Cardiac fibroblast (primary cell): ENCODE measurements around the gene DHRS7B.

Source experiments
- DNase-seq, 2 donors: peaks; one replicate each; pipeline versions ENCODE4 v3.0.0 to v3.0.0-alpha.2; 2010; ENCODE audit warnings: low read depth in 2 of 2
- H3K4me3 ChIP-seq, 2 donors: replicated peaks in 1 of 2; 1 replicate in 1 of 2; 2 replicates in 1 of 2; pipeline ENCODE4 v1.5.1; 2011; ENCODE audit warnings: low read depth in 2 of 2, low read length in 2 of 2, mild to moderate bottlenecking in 2 of 2, moderate library complexity in 1 of 2
- CTCF ChIP-seq: IDR thresholded peaks from one replicate; pipeline ENCODE4 v1.5.1; 2011; ENCODE audit warnings: low read depth, mild to moderate bottlenecking, low read length, inconsistent platforms

The DHRS7B gene

GRCh38 chr17:21177854-21178600, 51.3 kb downstream of the DHRS7B start:
- no peak for TF ChIP-seq CTCF
- H3K4me3 ChIP-seq: no peak overlapping the region
- no peak for DNase-seq

- no peak for DNase-seq
- H3K4me3 ChIP-seq: no peak overlapping the region
- no peak for TF ChIP-seq CTCF
Measured at GRCh38 chr17:21183468-21183867, 56.7 kb downstream of the DHRS7B start.

GRCh38 chr17:21184570-21184969, 57.8 kb downstream of the DHRS7B start:
- no peak overlapping the region for H3K4me3 ChIP-seq
- DNase-seq: no peak
- no peak for TF ChIP-seq CTCF

DNA sequence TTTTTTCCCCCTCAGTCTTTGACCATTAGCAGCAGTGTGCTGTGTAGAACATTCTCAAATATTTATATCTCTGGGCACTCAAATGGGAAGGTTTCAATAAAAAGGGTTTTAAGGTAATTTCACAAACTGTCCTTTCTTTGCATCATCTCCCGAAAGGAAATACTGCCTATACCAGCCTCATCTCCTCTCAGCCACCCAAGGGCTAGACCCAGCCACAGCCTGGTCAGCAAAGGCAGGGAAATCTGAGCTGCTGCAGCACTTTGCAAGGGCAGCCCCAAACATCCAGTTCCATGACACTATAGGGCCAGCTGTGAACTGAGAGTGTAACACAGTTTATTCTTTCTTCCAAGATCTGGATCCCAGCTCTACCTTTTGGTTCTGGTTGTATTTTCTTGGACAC, 58.3 kb downstream of the DHRS7B start:
- H3K4me3 ChIP-seq: no peak overlapping the region
- DNase-seq: no peak
- no peak for TF ChIP-seq CTCF

DNA sequence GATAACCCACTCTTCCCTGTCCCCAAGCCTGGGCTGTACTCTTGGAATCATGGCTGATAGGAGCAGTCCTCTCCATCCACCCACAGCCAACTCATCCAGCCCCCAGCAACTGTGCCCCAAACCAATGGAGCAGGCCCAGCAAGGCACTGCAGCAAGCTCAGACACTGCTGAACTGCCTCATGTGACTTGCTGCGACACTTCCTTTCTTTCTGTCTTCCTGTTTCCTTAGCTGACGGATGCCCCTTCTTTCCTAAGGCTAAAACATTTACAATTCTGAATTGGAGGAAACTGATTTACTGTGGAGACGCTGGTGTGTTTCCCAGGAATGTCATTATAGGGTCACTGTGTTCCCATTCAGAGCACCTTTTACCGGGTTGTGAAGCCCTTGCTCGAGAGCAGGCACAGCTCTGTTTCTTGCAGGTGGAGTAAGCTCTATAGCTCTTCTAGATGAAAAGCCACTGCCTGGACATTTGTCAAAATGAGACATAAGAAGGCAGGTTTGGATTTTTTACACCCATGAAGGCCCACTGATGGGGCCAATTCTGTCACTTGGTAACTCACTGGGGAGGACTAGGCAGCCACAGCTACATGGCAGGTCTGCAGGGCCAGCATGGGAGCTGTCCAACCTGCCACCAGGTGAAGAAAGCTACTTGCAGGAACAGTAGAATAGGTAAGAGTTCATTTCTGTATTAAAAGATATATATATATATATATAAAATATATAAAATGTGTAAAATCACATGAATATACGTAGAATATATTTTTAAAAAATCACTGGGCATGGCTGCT, 59.8 kb downstream of the DHRS7B start:
- DNase-seq: no peak
- no peak for TF ChIP-seq CTCF
- H3K4me3 ChIP-seq: no peak overlapping the region

- no peak overlapping the region for H3K4me3 ChIP-seq
- no peak for DNase-seq
Measured at GRCh38 chr17:21189361-21189760, 62.6 kb downstream of the DHRS7B start.

More at GRCh38 chr17:21189361-21189760, 62.6 kb downstream of the DHRS7B start:
- TF ChIP-seq CTCF: no peak
